ENCODE data around the gene ARHGAP9.
A peak's percentile ranks its signal among the peaks of the same experiment; 100 is the strongest.
"Not testable (repeated sequence)": the region's sequence is repeated elsewhere in the genome, so short reads cannot be mapped to it uniquely, and the experiment has no call there.

ARHGAP9 gene

DNA sequence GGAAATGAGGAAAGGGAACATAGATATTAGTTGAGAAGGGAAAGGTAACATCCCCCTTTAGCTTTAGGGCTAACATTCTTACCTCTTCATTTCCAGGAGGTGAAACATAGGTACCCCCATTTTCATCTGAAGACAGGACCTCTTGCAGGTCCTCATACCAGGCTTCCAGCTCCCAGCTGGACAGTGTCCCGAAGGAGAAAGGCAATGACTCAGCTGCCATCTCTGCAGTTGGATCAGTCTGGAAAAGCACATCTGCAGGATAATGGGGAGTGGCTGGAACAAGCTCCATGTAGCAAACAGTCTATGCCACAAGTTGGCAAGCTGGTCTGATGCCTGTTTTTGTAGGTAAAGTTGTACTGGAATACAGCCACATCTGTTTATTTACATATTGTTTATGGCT lies 37.5 kb upstream of the ARHGAP9 start:
- peak; percentile 58 for DNase-seq

DNA sequence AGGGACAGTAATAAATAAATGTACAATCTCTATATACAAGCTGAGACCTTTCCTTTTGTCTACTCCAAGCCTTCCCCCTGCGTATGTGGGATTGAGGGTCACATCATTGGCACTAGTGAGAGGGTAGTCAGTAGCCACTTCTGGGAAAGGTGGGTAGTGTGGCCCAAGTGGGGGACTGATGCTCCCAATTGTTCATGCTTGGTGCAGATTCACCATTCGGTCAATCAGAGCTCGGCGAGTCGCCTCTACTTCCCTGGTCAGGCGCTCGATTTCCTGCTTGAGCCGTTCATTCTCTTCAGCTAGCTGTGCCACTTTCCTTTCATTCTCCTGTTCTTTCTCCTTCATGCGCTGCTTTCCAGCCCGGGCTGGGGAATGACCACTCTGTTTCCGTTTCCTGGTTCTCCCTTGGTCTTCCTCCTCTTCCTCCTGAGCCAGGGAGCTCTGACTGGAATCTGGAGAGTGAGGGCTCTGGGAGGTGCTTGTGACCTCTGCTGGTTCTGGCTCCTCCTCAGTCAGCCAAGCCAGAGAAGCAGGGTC lies 37.0 kb upstream of the ARHGAP9 start:
- DNase-seq: no peak

DNA sequence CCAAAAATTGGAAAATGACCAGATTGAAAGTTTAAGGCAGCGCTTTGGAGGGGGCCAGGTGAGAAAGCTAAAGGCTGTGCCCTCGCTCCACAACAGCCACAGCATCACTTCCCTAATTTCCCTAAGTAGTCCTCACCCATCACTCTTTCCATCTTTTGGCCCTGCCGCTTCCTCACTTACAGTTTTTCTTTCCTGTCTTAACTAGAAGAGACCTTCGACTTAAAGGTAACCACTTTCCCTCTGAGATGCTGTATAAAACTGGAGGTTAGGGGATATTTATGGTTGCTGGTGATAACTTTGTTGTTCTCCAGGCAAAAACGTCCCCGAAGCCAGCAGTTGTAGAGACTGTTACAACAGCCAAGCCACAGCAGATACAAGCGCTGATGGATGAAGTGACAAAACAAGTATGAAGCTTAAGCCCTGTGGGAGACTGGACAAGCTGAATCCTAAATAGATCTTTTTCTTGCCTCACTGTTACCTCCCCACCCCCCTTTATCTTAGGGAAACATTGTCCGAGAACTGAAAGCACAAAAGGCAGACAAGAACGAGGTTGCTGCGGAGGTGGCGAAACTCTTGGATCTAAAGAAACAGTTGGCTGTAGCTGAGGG lies 36.4 kb upstream of the ARHGAP9 start:
- DNase-seq: no peak

DNA sequence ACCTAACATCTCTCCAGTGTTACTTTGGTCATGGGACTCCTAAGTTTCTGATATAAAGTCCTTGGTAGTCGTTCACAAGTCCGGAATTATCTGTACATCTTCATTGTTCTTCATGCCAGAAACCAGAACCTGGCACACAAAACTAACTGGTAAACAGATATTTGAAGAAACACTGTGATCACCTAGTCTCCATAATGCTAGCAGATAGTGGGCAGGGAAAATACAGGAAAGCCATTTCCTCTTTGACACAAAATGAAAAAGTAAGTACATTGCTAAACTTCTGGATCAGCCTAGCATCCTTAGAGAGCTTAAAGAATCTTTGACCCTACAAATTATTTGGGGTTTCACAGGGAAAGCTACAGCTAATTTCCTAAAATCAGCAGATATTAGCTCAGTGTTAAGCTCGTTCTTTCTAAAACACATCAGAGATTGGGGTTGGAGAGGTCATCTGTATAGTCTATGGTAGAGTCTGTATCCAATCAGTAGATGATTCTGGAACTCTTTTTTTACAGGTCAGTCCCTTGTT lies 35.8 kb upstream of the ARHGAP9 start:
- DNase-seq: no peak

DNA sequence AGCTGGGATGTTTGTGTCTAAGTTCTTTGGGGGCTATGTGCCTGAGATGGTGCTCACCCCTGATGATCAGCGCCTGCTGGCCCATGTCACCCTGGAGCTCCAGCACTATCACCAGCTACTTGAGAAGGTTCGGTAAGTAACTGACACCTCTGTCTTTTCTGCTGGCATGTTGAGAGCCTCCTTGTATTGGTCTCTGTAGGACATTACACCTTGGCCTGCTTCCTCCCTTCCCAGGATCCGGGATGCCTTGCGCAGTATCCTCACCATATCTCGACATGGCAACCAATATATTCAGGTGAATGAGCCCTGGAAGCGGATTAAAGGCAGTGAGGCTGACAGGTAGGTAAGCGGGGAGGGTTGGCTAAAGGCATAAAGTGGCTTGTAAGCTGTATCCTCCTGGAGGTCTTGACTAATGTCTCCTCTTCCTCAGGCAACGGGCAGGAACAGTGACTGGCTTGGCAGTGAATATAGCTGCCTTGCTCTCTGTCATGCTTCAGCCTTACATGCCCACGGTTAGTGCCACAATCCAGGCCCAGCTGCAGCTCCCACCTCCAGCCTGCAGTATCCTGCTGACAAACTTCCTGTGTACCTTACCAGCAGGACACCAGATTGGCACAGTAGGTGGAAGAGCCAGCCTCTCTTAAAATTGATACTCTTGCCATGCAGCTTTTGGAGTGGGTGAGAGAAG lies 35.2 kb upstream of the ARHGAP9 start:
- DNase-seq: no peak

DNA sequence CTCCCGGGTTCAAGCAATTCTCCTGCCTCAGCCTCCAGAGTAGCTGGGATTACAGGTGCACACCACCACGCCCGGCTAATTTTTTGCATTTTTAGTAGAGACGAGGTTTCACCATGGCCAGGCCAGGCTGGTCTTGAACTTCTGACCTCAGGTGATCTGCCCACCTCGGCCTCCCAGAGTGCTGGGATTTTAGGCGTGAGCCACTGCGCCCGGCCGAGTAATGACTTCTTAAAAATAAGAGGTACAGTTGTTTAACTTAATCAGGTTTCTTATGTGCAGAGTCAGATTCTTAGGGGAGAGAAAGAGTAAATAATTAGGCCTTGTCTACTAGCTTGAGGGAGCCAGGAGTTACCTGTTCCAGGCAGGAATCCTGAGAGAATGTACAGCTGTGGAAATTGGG lies 34.6 kb upstream of the ARHGAP9 start:
- DNase-seq: not testable (repeated sequence)

DNA sequence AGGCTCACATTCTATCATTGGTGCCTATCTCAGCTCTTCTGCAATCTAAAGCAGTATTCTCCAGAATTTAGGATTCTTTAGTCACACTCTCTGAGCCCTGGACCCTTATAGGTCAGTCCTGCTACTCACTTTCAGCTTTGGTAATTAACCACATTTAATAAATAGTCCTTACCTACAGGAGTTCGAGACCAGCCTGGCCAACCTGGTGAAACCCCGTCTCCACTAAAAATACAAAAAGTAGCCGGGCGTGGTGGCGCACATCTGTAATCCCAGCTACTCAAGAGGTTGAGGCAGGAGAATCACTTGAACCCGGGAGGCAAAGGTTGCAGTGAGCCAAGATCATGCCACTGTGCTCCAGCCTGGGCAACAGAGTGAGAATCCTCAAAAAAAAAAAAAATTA lies 34.0 kb upstream of the ARHGAP9 start:
- not testable (repeated sequence) for DNase-seq

DNA sequence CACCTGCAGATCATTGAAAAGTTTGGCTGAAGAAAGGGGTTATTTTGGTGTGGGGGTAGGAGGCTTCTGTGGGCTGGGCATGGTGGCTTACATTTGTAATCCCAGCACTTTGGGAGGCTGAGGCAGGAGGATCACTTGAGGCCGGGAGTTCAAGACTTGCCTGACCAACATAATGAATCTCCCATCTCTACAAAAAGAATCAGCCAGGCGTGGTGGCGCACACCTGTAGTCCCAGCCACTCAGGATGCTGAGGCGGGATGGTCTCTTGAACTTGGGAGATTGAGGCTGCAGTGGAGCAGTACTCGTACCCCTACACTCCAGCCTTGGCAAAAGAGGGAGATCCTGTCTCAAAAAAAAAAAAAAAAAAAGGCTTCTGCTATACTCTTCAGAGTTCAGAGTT lies 33.6 kb upstream of the ARHGAP9 start:
- no peak for DNase-seq

DNA sequence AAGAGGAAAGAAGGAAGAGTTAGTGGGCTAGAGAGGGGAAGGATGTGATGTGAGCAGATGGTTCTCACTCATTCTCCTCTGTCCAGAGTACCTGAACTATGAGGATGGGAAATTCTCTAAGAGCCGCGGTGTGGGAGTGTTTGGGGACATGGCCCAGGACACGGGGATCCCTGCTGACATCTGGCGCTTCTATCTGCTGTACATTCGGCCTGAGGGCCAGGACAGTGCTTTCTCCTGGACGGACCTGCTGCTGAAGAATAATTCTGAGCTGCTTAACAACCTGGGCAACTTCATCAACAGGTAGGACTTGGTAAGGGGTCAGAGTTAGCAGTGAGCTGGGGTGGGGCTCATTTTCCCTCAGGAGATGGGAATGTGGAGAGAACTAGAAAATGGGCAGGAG lies 33.0 kb upstream of the ARHGAP9 start:
- no peak for DNase-seq

DNA sequence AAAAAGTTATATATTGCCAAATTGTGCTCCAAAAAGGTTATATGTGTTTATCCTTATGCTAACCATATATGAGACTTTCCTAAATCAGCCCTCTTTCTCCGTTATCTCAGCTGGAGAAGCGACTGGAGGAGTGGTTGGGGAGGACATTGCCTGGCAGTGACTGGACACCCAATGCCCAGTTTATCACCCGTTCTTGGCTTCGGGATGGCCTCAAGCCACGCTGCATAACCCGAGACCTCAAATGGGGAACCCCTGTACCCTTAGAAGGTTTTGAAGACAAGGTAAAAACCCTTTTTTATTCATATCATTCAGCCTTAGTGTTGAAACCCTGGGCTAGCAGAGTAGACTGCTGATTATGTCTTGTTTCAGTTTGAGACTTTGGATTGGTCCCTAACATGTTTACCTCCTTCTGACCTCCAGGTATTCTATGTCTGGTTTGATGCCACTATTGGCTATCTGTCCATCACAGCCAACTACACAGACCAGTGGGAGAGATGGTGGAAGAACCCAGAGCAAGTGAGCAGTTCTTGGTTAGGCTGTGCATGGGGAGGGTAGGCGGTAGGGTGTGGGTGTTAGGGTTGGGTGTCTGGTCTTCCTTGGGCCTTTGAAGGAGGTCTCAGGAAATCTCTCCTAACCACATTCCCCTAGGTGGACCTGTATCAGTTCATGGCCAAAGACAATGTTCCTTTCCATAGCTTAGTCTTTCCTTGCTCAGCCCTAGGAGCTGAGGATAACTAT lies 32.1 kb upstream of the ARHGAP9 start:
- no peak for DNase-seq

DNA sequence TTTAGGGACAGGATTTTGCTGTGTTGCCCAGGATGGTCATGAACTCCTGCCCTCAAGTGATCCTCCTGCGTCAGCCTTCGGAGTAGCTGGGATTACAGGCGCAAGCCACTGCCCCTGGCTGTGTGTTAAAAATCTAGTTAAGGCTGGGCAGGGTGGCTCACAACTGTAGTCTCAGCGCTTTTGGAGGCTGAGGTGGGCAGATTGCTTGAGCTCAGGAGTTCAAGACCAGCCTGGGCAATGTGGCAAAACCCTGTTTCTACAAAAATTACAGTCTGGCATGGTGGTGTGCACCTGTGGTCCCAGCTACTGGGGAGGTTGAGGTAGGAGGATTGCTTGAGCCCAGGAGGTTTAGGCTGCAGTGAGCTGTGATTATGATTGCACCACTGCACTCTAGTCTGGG lies 31.5 kb upstream of the ARHGAP9 start:
- no peak for DNase-seq

DNA sequence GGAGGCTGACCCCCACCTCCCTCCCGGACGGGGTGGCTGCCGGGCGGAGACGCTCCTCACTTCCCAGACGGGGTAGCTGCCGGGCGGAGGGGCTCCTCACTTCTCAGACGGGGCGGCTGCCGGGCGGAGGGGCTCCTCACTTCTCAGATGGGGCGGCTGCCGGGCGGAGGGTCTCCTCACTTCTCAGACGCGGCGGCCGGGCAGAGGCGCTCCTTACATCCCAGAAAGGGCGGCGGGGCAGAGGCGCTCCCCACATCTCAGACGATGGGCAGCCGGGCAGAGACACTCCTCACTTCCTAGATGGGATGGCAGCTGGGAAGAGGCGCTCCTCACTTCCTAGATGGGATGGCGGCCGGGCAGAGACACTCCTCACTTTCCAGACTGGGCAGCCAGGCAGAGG lies 28.1 kb upstream of the ARHGAP9 start:
- not testable (repeated sequence) for DNase-seq

DNA sequence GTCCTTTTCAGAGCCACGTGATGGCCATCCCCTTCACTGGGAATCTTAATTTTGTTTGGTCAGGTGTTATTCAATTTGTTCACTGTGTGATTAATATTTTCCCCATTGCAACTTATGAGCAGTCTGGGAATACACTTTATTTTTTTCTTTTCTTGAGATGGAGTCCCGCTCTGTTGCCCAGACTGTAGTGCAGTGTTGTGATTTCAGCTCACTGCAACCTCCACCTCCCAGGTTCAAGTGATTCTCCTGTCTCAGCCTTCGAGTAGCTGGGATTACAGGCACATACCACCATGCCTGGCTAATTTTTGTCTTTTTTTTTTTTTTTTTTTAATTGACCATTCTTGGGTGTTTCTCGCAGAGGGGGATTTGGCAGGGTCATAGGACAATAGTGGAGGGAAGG lies 26.9 kb upstream of the ARHGAP9 start:
- DNase-seq: not testable (repeated sequence)

DNA sequence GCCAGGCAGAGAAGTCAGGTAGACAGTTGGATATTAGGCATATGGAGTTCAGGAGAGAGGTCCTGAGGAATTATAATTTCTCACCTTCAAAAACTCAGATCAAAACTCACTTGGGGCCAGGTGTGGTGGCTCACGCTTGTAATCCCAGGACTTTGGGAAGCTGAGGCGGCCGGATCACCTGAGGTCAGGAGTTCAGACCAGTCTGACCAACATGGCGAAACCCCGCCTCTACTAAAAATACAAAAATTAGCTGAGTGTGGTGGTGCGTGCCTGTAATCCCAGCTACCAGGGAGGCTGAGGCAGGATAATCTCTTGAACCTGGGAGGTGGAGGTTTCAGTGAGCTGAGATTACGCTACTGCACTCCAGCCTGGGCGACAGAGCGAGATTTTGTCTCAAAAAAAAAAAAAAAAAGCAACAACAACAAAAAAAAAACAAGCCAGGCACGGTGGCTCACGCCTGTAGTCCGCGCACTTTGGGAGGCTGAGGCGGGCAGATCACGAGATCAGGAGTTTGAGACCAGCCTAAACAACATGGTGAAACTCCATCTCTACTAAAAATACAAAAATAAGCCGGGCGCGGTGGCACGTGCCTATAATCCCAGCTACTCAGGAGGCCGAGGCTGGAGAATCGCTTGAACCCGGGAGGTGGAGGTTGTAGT lies 22.8 kb upstream of the ARHGAP9 start:
- not testable (repeated sequence) for DNase-seq

DNA sequence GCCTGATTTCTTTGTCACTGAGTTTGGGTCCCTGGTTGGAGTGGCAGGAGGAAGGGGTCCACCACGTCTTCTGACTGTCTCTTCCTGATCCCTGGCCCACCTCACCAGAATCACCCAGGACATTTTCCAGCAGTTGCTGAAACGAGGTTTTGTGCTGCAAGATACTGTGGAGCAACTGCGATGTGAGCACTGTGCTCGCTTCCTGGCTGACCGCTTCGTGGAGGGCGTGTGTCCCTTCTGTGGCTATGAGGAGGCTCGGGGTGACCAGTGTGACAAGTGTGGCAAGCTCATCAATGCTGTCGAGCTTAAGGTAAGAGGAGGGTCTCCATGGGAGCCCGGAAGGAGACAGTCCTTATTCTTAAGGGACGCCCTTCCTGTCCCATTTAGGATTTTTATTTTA lies 20.5 kb upstream of the ARHGAP9 start:
- DNase-seq: no peak

DNA sequence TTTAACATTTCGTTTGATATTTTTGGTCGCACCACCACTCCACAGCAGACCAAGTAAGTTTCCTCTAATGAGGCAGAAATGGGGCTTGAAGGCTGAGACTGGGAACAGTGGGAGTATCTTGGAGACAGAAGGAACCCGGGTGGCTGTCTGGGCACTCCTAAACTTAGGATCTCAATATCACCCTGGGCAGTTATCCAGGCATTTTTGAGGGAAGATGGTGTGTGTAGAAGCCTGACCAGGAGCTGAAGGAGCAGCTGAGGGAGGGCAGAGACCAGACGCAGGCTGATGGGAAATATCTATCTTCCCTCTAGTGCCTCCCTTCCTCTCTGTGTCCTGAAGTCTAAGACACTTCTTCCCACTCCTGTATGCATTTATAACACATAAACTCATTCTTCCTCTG lies 18.9 kb upstream of the ARHGAP9 start:
- no peak for DNase-seq

DNA sequence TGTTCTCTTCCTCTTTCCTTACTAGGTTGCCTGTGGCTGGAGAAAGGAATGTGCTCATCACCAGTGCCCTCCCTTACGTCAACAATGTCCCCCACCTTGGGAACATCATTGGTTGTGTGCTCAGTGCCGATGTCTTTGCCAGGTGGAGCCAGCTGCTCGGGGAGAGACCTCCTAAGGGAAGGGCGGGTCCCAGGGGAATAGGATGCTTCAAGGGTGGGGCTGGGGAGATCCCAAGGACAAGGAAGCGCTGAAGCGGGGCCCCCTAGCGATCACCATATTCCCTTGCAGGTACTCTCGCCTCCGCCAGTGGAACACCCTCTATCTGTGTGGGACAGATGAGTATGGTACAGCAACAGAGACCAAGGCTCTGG lies 18.5 kb upstream of the ARHGAP9 start:
- no peak for DNase-seq

DNA sequence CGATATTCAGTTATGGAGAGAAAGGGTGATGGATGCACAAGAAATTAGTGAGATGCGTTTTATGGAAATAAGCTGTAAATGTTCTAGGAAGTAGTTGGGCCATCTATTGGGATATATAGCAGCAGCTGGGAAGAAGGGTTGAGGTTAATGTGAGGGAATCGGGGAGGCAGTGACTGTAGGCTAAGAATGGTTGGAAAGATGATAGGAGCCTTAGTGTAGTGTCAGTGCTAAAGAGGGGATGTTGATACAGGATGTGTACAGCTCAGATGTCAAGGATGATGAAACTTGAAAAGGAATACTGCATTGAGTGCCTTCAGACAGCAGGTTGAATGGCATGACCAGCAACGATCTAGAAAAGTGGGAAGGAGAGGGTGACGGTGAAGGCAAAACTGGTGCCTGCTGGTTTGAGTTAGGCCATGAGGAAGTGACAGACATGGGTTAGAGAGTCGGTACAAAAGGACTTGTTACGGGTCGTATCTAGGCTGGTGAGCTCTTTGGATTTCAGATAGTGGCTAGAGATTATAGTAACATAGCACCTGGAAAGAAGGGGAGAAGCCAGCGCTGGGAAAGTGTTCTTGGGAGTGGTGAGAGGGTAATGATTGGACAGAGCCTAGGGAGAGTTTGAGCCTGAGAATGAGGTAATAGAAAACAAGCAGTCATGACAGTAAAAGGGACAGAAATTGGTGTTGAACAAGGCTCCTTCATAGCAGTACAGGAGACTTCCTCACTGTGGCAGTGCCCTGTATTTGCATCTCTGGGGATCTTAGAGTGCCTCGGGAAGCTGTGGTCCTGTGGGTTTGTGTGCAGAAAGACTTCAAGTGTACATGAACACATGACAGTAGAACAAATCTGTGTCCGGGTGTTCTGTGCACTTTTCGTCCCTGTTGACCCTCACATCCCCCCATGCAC lies 17.8 kb upstream of the ARHGAP9 start:
- no peak for DNase-seq

DNA sequence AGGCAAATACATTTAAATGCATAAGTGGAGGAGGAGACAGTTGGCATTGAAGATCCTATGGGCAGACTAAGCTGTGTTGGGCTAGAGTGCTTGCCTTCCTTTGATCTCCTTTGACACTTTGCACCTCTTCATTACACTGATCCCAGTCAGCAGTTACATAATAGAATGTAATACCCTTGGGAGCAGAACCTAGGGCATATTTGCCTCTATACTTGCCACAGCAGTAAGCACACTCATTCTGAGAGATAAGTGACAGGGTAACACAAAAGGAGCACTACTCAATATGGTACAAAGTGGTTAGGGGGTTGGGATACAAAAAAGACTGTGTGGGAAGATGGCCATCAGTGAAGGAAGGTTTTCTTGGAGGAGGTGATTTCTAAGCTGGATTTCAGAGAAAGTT lies 17.2 kb upstream of the ARHGAP9 start:
- no peak for DNase-seq

DNA sequence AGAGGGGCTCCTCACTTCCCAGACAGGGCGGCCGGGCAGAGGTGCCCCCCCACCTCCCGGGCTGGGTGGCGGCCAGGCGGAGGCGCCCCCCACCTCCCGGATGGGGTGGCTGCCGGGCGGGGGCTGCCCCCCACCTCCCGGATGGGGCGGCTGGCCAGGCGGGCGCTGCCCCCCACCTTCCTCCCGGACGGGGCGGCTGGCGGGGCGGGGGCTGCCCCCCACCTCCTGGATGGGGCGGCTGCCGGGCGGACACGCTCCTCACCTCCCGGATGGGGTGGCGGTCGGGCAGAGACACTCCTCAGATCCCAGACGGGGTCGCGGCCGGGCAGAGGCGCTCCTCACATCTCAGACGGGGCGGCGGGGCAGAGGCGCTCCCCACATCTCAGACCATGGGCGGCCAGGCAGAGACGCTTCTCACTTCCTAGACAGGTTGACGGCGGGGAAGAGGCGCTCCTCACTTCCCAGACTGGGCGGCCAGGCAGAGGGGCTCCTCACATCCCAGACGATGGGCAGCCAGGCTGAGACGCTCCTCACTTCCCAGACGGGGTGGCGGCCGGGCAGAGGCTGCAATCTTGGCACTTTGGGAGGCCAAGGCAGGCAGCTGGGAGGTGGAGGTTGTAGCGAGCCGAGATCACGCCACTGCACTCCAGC lies 15.5 kb upstream of the ARHGAP9 start:
- DNase-seq: not testable (repeated sequence)
